Endodermal cell (in vitro differentiated cells): ENCODE results near the gene TCF4. TPM values are rescaled to one million over a fixed set of nuclear protein-coding genes. Genes with fewer than 3 reads are reported as not detected.

Experiments used
- DNase-seq: peaks from one replicate; pipeline ENCODE4 v3.0.0-alpha.2; 2017
- H3K27ac ChIP-seq: 2 replicates; pipeline ENCODE4 v1.5.1; 2013; ENCODE audit warnings: mild to moderate bottlenecking, low read depth, low read length, moderate library complexity
- H3K27me3 ChIP-seq: 2 replicates; pipeline ENCODE4 v1.6.1; 2013; ENCODE audit warnings: mild to moderate bottlenecking, low read length, moderate library complexity; ENCODE audit not compliant: insufficient read depth, control insufficient read depth, poor library complexity, severe bottlenecking
- H3K36me3 ChIP-seq: 2 replicates; pipeline ENCODE4 v1.7.0; 2013; ENCODE audit warnings: mild to moderate bottlenecking, low read length, moderate library complexity; ENCODE audit not compliant: control insufficient read depth, insufficient read depth
- H3K4me1 ChIP-seq: one replicate; pipeline ENCODE4 v1.7.0; 2013; ENCODE audit warnings: low read length; ENCODE audit not compliant: control insufficient read depth, insufficient read depth
- H3K4me3 ChIP-seq: 2 replicates; pipeline ENCODE4 v1.5.1; 2013; ENCODE audit warnings: mild to moderate bottlenecking, low read length, moderate library complexity
- H3K9ac ChIP-seq: 2 replicates; pipeline ENCODE4 v1.6.1; 2013; ENCODE audit warnings: mild to moderate bottlenecking, low read length, moderate library complexity; ENCODE audit not compliant: poor library complexity, severe bottlenecking; ENCODE audit errors: extremely low read depth
- H3K9me3 ChIP-seq: 2 replicates; pipeline ENCODE4 v1.6.1; 2013; ENCODE audit warnings: mild to moderate bottlenecking, low read length, moderate library complexity; ENCODE audit not compliant: control insufficient read depth
- H3K27ac Mint-ChIP-seq: 2 replicates; pipeline ENCODE4 v1.8.0; 2020; ENCODE audit warnings: mixed read lengths
- H3K27me3 Mint-ChIP-seq: 2 replicates; pipeline ENCODE4 v1.8.0; 2021; ENCODE audit warnings: mild to moderate bottlenecking, mixed read lengths; ENCODE audit not compliant: insufficient read depth
- H3K36me3 Mint-ChIP-seq: 2 replicates; pipeline ENCODE4 v1.8.0; 2020; ENCODE audit warnings: low read depth, mixed read lengths
- H3K4me1 Mint-ChIP-seq: 2 replicates; pipeline ENCODE4 v1.8.0; 2020; ENCODE audit warnings: mixed read lengths
- H3K4me3 Mint-ChIP-seq: 2 replicates; pipeline ENCODE4 v1.8.0; 2020; ENCODE audit warnings: mild to moderate bottlenecking, moderate library complexity, mixed read lengths
- H3K9me3 Mint-ChIP-seq: 2 replicates; pipeline ENCODE4 v1.8.0; 2020; ENCODE audit warnings: mild to moderate bottlenecking, mixed read lengths
- WGBS, 2 experiments: methylation state at CpG; one replicate each; pipeline versions ENCODE4 v1.1.5 to v1.1.7; 2013; ENCODE audit warnings: missing lambda C conversion rate in 2 of 2, mixed read lengths in 1 of 2; ENCODE audit not compliant: insufficient coverage in 1 of 2, insufficient read length in 1 of 2; 5-methylcytosine and 5-hydroxymethylcytosine counted together
- total RNA-seq, 2 donors: library from RNA; stranded (reverse); fragmentation: NEBNext Ultra II Directional in 1 of 2; extraction: Animal tissue kit (Norgen Biotek cat#: 25700) in 1 of 2; gene quantifications; 2 replicates in 1 of 2; 3 replicates in 1 of 2; pipeline ENCODE4 v1.2.1, GENCODE V29; 2021
- TF ChIP-seq, protein P1 (sequence below): fragments of 200-600 bp; sonication (generic); conservative IDR thresholded peaks from 2 replicates; pipeline ENCODE4 v1.5.0; 2021; ENCODE audit warnings: antibody characterized with exemption, mild to moderate bottlenecking

The TCF4 gene
- total RNA-seq, 2 donors from 2014 or later = 40.4 to 58.5 TPM

DNA sequence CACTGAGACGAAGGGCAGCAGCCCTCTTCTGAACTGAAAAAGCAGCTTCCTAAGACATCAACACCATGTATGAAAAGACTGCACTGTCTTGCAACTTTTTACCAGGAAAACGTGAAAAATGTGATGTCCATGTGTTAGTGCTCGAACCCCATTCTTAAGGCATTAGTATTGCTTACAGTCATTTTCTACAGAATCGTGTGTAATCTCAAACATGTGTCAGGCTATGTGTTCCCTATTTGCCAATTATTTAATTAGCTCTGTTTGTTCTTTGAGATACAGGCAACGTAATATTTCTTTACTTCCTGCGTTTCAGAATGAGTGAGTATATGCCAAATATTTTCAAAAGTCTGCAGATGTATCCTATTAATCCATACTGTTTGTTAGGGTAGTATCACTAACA, 321.0 kb downstream of the TCF4 start:
- H3K4me3 Mint-ChIP-seq = no peak overlapping the region
- no peak overlapping the region for H3K9ac ChIP-seq
- TF ChIP-seq, protein P1, sequence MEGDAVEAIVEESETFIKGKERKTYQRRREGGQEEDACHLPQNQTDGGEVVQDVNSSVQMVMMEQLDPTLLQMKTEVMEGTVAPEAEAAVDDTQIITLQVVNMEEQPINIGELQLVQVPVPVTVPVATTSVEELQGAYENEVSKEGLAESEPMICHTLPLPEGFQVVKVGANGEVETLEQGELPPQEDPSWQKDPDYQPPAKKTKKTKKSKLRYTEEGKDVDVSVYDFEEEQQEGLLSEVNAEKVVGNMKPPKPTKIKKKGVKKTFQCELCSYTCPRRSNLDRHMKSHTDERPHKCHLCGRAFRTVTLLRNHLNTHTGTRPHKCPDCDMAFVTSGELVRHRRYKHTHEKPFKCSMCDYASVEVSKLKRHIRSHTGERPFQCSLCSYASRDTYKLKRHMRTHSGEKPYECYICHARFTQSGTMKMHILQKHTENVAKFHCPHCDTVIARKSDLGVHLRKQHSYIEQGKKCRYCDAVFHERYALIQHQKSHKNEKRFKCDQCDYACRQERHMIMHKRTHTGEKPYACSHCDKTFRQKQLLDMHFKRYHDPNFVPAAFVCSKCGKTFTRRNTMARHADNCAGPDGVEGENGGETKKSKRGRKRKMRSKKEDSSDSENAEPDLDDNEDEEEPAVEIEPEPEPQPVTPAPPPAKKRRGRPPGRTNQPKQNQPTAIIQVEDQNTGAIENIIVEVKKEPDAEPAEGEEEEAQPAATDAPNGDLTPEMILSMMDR = no peak
- H3K27me3 Mint-ChIP-seq = no peaks in the 10 kb centered on the region
- no peak overlapping the region for H3K4me3 ChIP-seq
- H3K27me3 ChIP-seq = no peaks in the 10 kb centered on the region
- peaks cover 20% of the 10 kb centered on the region for H3K4me1 Mint-ChIP-seq
- no peaks in the 10 kb centered on the region for H3K4me1 ChIP-seq
- peaks cover 13% of the 10 kb centered on the region for H3K36me3 ChIP-seq
- no peak overlapping the region for H3K27ac Mint-ChIP-seq
- H3K36me3 Mint-ChIP-seq = peaks cover 25% of the 10 kb centered on the region
- no peaks in the 10 kb centered on the region for H3K9me3 ChIP-seq
- no peaks in the 10 kb centered on the region for H3K9me3 Mint-ChIP-seq
- no peak overlapping the region for H3K27ac ChIP-seq
- DNase-seq = no peak
- WGBS, 2 experiments = 94 to 96% methylated on average over 4 to 6 of the region's 6 CpGs

DNA sequence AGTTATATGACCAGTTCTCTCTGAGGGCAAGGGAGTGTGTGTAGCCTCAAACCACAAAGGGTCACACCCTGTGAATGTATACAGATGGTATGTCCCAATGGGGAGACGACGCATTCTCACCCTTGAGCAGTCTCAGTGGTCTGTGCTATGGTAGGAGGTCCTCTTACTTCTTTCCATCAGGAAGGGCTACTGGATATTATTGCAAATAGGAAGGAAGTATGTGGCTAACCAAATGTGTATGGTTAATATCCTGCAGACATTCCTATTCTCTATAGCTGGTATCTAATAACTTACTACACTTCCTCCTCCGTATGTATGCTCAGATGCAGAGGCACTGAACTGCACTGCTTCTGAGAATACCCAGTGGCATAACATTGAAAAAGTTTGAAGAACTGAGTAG, 322.0 kb downstream of the TCF4 start:
- peaks cover 22% of the 10 kb centered on the region for H3K4me1 Mint-ChIP-seq
- no peaks in the 10 kb centered on the region for H3K27me3 ChIP-seq
- H3K36me3 Mint-ChIP-seq = peaks cover 23% of the 10 kb centered on the region
- TF ChIP-seq, protein P1 = no peak
- no peaks in the 10 kb centered on the region for H3K4me1 ChIP-seq
- no peak for DNase-seq
- H3K9ac ChIP-seq = no peak overlapping the region
- no peak overlapping the region for H3K27ac ChIP-seq
- H3K4me3 Mint-ChIP-seq = no peak overlapping the region
- no peaks in the 10 kb centered on the region for H3K9me3 Mint-ChIP-seq
- H3K4me3 ChIP-seq = no peak overlapping the region
- no peaks in the 10 kb centered on the region for H3K9me3 ChIP-seq
- 89% methylated on average over 3 of the region's 3 CpGs; no CpG with 5 or more reads in 1 of the 2 experiments for WGBS, 2 experiments
- no peak overlapping the region for H3K27ac Mint-ChIP-seq
- H3K36me3 ChIP-seq = peaks cover 13% of the 10 kb centered on the region
- H3K27me3 Mint-ChIP-seq = no peaks in the 10 kb centered on the region

DNA sequence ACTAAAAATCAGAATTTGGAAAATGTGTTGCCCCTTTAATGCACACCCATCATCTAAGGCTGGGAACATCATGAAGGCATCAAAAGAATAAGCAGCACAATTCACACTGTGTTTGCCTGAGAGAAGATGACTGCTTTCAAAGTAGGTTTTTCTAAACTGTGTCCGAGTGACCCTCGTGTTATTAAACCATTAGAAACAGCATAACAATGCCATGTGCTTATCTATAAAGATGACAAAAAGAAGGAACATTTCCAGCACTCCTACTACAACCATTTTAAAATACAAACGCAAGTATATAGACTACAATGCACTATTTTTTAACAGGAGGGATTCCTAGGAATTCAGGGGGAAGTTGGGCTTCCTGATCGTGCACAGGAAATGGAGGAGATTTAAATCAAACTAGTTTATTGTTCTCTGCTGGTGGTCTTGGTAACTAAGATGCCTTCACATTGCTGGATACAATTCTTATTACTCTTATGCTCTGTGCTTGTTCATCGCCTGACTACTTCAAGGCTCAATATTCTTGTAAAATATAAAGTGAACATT, 322.8 kb downstream of the TCF4 start:
- H3K4me1 Mint-ChIP-seq = peaks cover 22% of the 10 kb centered on the region
- DNase-seq = no peak
- WGBS, 2 experiments = 93 to 97% methylated on average over 2 to 4 of the region's 5 CpGs
- H3K27me3 Mint-ChIP-seq = no peaks in the 10 kb centered on the region
- Histone ChIP-seq H3K27ac (peak overlapping the region; percentile 6), H3K9me3 (no peaks in the 10 kb centered on the region), H3K4me1 (no peaks in the 10 kb centered on the region), H3K9ac (no peak overlapping the region), H3K36me3 (peaks cover 13% of the 10 kb centered on the region), H3K27me3 (no peaks in the 10 kb centered on the region), H3K4me3 (no peak overlapping the region)
- H3K9me3 Mint-ChIP-seq = no peaks in the 10 kb centered on the region
- H3K4me3 Mint-ChIP-seq = no peak overlapping the region
- TF ChIP-seq, protein P1 = no peak
- no peak overlapping the region for H3K27ac Mint-ChIP-seq
- peaks cover 23% of the 10 kb centered on the region for H3K36me3 Mint-ChIP-seq
